MM.1S (cell line): ENCODE measurements around the gene SMG7.

ENCODE experiments used
- CTCF ChIP-seq: fragments of 300-600 bp; sonication (generic); IDR thresholded peaks from 2 replicates; pipeline ENCODE4 v1.5.1; 2016; ENCODE audit warnings: antibody characterized with exemption, low read length, mixed read lengths
- EZH2phosphoT487 ChIP-seq: fragments of 300-600 bp; sonication (generic); IDR thresholded peaks from 2 replicates; pipeline ENCODE4 v1.6.1; 2018; ENCODE audit warnings: antibody characterized with exemption, low read length

- TF ChIP-seq CTCF (no peak), EZH2phosphoT487 (no peak)
Observed at GRCh38 chr1:183438060-183438459, 34.2 kb upstream of the SMG7 start.
